Spinal cord (tissue), 10 donors: ENCODE results near the gene NUP42. TPM values are rescaled to one million over a fixed set of nuclear protein-coding genes. Genes with fewer than 3 reads are reported as not detected.

Source experiments
- DNase-seq, 6 donors: peaks; one replicate each; pipeline versions ENCODE4 v3.0.0 to v3.0.0-alpha.2; 2013 to 2015; ENCODE audit warnings: low spot score in 6 of 6, low read depth in 4 of 6
- H3K27ac ChIP-seq: one replicate; pipeline ENCODE4 v1.5.1; 2013; ENCODE audit warnings: low read depth, low read length, control low read depth
- H3K27me3 ChIP-seq: one replicate; pipeline ENCODE4 v1.6.1; 2013; ENCODE audit warnings: low read length; ENCODE audit not compliant: control insufficient read depth, insufficient read depth
- H3K36me3 ChIP-seq: one replicate; pipeline ENCODE4 v1.6.1; 2013; ENCODE audit warnings: low read length; ENCODE audit not compliant: control insufficient read depth, insufficient read depth
- H3K4me1 ChIP-seq: one replicate; pipeline ENCODE4 v1.6.1; 2013; ENCODE audit warnings: low read length; ENCODE audit not compliant: control insufficient read depth, insufficient read depth
- H3K4me3 ChIP-seq: one replicate; pipeline ENCODE4 v1.5.1; 2013; ENCODE audit warnings: low read depth, low read length, control low read depth
- H3K9me3 ChIP-seq: one replicate; pipeline ENCODE4 v1.6.1; 2013; ENCODE audit warnings: low read length; ENCODE audit not compliant: control insufficient read depth, insufficient read depth
- WGBS: methylation state at CpG from one replicate; pipeline ENCODE4 v1.1.5; 2013; ENCODE audit warnings: missing lambda C conversion rate; ENCODE audit not compliant: insufficient coverage; 5-methylcytosine and 5-hydroxymethylcytosine counted together
- long read RNA-seq, 4 donors: transcript quantifications; one replicate each; lab custom pipeline, GENCODE V29; 2026
- polyA plus RNA-seq, 2 donors: library from polyadenylated mRNA; unstranded; fragments of 120-200 nt; gene quantifications; one replicate each; pipeline ENCODE4 v1.2.1, GENCODE V29; 2013; ENCODE audit not compliant: insufficient read length in 2 of 2
- total RNA-seq, 2 donors: library from RNA; depleted of rRNA in 1 of 2; stranded (reverse); fragments of 120-200 nt in 1 of 2; fragments of >200 nt in 1 of 2; gene quantifications; one replicate each; pipeline versions ENCODE4 v1.2.3 to v1.2.4, GENCODE V29; 2013 to 2014
- donor health status: healthy.

Gene NUP42
- total RNA-seq (10 to 100 TPM; 57.0 to 69.8 TPM), polyA plus RNA-seq (10 to 100 TPM; 57.5 to 83.6 TPM)
- long read RNA-seq, donor 1, transcript NUPL2-211 (3 exons, 739 nt), result major isoform, 8 of 25 reads
- long read RNA-seq, donor 1, transcript NUPL2-201 (7 exons, 1,795 nt), result minor isoform, 7 of 25 reads
- long read RNA-seq, donor 1, partial matches to known transcripts, result 6 of 25 reads
- long read RNA-seq, donor 1, other reads (novel, unspliced or antisense), result 0 of 25 reads
- long read RNA-seq, donor 2, partial matches to known transcripts, result 5 of 8 reads
- long read RNA-seq, donor 2, other reads (novel, unspliced or antisense), result 0 of 8 reads
- long read RNA-seq, donor 3, transcript NUPL2-201 (7 exons, 1,795 nt), result major isoform, 5 of 8 reads
- long read RNA-seq, donor 3, partial matches to known transcripts, result 0 of 8 reads
- long read RNA-seq, donor 3, other reads (novel, unspliced or antisense), result 0 of 8 reads
- long read RNA-seq, donor 4, transcript NUPL2-201 (7 exons, 1,795 nt), result major isoform, 13 of 19 reads
- long read RNA-seq, donor 4, partial matches to known transcripts, result 0 of 19 reads
- long read RNA-seq, donor 4, other reads (novel, unspliced or antisense), result 0 of 19 reads

DNA sequence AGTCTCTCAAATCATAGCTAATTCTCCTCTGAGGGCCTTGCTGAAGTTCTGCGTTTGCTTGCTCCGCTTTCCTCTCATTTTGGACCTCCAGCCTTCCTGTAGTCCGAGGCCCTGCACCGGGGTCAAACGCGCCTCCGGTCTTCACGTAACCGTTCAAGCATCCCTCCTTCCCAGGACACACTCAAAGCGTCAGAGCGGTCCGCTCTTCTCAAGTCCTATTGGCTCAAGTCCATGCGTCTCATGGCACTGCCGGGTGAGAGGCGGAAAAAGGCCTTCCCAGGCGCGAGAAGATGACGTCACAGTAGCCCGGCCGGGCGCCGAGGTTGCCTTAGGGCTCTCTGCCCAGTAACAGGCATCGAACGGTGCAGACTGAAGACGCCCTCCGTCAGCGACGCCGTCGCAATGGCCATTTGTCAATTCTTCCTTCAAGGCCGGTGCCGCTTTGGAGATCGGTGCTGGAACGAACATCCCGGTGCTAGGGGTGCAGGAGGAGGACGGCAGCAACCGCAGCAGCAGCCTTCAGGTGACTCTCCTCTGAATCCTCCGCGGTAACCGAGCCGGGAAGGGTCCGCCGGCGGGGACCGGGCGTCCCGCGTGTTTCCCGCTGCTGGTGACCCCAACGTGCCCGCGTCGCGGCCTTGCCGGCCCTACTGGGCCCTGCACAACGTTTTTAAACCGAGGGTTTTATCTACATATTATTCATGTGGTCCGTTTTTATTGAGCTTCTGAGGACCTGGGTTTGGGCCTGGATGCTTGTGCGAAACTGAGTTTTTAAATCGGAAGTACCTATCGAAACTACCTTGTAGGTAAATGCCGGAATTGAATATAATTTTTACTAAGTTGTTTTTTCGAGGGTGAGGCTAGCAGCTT is at the start of gene NUP42:
Gene NUP42 (plus strand): TSS at position 365 of the 870 bp plus-strand sequence. CDS start 38 bp downstream, at position 403.
- DNase-seq, result peak; percentile 95 to 99 (median 98)
- no peaks in the 10 kb centered on the region for H3K27me3 ChIP-seq
- H3K4me1 ChIP-seq, result peaks cover 19% of the 10 kb centered on the region
- WGBS, result under 1% methylated on average over 54 of the region's 63 CpGs
- H3K4me3 ChIP-seq, result peak within 1 kb of the TSS; percentile 95
- peaks cover 5% of the 10 kb centered on the region for H3K36me3 ChIP-seq
- H3K27ac ChIP-seq, result peak within 1 kb of the TSS; percentile 96
- H3K9me3 ChIP-seq, result no peaks in the 10 kb centered on the region

- Histone ChIP-seq H3K4me1 (no peaks in the 10 kb centered on the region), H3K36me3 (peaks cover 4% of the 10 kb centered on the region), H3K27me3 (no peaks in the 10 kb centered on the region), H3K4me3 (no peak overlapping the region), H3K27ac (no peak overlapping the region), H3K9me3 (no peaks in the 10 kb centered on the region)
- no peak for DNase-seq
Measured at GRCh38 chr7:23133797-23134196, 48.1 kb upstream of the NUP42 start.

DNA sequence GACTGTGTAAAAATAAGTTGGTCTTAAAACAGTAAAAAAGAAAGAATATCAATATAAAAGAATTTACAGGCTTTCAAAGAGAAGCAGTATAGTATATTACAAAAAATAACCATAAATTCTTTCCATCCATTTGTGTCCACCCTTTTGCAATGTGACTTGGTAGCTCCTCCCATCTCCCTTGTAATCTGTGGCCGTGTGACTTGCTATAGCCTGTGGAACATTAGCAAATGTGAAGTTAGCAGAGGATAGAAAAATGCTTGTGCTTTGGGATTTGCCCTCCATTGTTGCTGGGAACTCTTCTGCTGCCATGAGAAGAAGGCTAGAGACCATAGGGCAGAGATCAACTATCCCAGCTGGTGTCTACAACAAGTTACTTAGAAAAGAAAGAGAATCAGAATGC is 46.1 kb upstream of the NUP42 start:
- no peaks in the 10 kb centered on the region for H3K9me3 ChIP-seq
- no peak overlapping the region for H3K27ac ChIP-seq
- no peaks in the 10 kb centered on the region for H3K36me3 ChIP-seq
- no CpG with 5 or more reads among the region's 1 CpG for WGBS
- DNase-seq, result no peak
- H3K4me3 ChIP-seq, result no peak overlapping the region
- H3K4me1 ChIP-seq, result no peaks in the 10 kb centered on the region
- H3K27me3 ChIP-seq, result no peaks in the 10 kb centered on the region

DNA sequence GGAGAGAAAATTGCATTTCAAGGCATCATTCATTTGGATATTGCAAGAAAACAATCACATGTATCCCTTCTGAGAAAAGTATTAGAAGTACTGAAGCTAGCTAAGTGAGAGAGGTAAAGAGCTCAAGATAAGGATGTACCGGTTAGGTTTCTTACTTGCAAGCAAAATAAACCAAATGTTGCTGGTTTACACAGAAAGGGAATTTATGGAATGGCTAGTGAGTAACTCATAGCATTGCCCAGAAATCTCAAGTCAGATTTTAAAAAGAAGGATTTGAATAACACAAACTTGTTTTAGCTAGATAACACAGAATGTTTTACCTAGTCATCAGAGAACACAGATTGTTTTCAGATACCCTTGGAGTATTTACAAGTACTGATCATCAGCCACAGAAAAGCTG is 45.6 kb upstream of the NUP42 start:
- no peaks in the 10 kb centered on the region for H3K9me3 ChIP-seq
- H3K4me1 ChIP-seq, result no peaks in the 10 kb centered on the region
- peaks cover 4% of the 10 kb centered on the region for H3K36me3 ChIP-seq
- no CpG with 5 or more reads among the region's 1 CpG for WGBS
- H3K27ac ChIP-seq, result no peak overlapping the region
- H3K27me3 ChIP-seq, result no peaks in the 10 kb centered on the region
- H3K4me3 ChIP-seq, result no peak overlapping the region
- no peak for DNase-seq

DNA sequence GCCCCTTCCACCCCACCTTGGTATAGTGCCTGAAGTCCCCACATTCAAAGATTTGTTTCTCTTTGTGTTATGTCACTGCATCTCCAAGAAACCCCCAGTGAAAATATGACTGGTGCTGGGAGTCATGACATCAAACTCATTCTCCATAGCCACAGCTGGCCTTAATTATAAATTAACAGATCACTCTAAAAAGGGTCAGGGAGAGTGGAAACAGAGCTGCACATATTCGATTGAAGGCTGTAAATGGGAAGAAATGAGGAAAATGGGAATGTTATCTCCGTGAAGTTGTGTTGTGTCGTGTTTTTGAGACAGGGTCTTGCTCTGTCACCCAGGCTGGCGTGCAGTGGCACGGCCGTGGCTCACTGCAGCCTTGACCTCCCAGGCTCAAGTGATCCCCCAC is 24.2 kb upstream of the NUP42 start:
- 93% methylated on average over 5 of the region's 6 CpGs for WGBS
- Histone ChIP-seq H3K27me3 (no peaks in the 10 kb centered on the region), H3K4me1 (no peaks in the 10 kb centered on the region), H3K9me3 (no peaks in the 10 kb centered on the region), H3K36me3 (peaks cover 22% of the 10 kb centered on the region), H3K27ac (no peak overlapping the region), H3K4me3 (no peak overlapping the region)
- DNase-seq, result no peak

- H3K36me3 ChIP-seq, result peaks cover 18% of the 10 kb centered on the region
- WGBS, result 100% methylated on average over 1 of the region's 2 CpGs
Measured at GRCh38 chr7:23158546-23158945, 23.3 kb upstream of the NUP42 start.

DNA sequence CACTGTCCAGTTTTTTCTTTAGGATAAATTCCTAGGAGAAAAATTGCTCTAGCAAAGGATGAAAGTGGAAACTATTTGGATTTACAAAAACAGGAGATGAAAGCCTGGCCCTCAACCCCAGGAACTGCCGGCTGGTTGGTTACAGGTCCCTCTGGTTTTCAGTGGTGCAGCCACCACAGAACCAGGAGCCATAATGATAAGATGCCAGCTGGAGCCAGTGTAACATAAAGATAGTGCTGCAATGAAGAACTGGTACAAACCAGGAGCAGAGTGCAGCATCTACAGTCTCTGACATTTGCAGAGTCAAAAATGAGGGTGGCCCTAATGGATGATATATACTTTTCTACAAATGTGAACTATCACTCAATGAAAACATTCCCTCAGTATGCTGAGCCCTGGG is 20.4 kb upstream of the NUP42 start:
- no peak for DNase-seq
- no peak overlapping the region for H3K4me3 ChIP-seq
- no peaks in the 10 kb centered on the region for H3K4me1 ChIP-seq
- no peak overlapping the region for H3K27ac ChIP-seq
- WGBS, result 86% methylated on average over 1 of the region's 1 CpG
- no peaks in the 10 kb centered on the region for H3K9me3 ChIP-seq
- H3K27me3 ChIP-seq, result no peaks in the 10 kb centered on the region
- H3K36me3 ChIP-seq, result peaks cover 11% of the 10 kb centered on the region

More at GRCh38 chr7:23158546-23158945, 23.3 kb upstream of the NUP42 start:
- Histone ChIP-seq H3K9me3 (no peaks in the 10 kb centered on the region), H3K27ac (no peak overlapping the region), H3K4me3 (no peak overlapping the region), H3K27me3 (no peaks in the 10 kb centered on the region), H3K4me1 (no peaks in the 10 kb centered on the region)
- DNase-seq, result no peak

- H3K36me3 ChIP-seq, result peaks cover 5% of the 10 kb centered on the region
- no peaks in the 10 kb centered on the region for H3K9me3 ChIP-seq
- H3K4me1 ChIP-seq, result no peaks in the 10 kb centered on the region
- H3K27me3 ChIP-seq, result no peaks in the 10 kb centered on the region
- H3K4me3 ChIP-seq, result no peak overlapping the region
- no peak for DNase-seq
- no peak overlapping the region for H3K27ac ChIP-seq
- WGBS, result no CpG with 5 or more reads among the region's 3 CpGs
Measured at GRCh38 chr7:23164846-23165245, 17.0 kb upstream of the NUP42 start.

DNA sequence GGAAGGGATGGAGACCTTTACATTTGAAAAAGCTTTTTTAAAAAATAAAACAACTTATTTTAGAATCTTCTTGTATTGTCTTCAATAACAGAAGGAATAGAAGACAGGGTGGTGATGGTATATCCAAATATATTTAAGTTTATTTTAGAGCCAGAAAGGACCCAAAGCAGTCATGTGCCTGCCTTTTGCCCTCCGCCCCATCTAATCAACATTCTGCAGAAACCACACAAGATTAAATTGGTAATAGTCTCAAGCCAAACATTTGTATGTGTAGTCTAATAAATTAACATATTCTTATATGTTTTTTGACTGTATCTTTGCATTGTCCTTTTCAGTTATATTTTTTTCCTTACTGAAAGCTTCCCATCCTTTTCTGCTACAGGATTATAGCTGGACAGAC is 16.5 kb upstream of the NUP42 start:
- Histone ChIP-seq H3K4me1 (no peaks in the 10 kb centered on the region), H3K9me3 (no peaks in the 10 kb centered on the region), H3K36me3 (peaks cover 6% of the 10 kb centered on the region), H3K4me3 (no peak overlapping the region), H3K27me3 (no peaks in the 10 kb centered on the region), H3K27ac (no peak overlapping the region)
- DNase-seq, result no peak
- WGBS, result no CpG with 5 or more reads among the region's 1 CpG
